HG03342 (cell line): ENCODE data around the gene BCL6B.
A peak's percentile ranks its signal among the peaks of the same experiment; 100 is the strongest.

Experiments used
- ATAC-seq: cut with Tn5 transposase; IDR thresholded peaks from one replicate; pipeline ENCODE4 v1.9.1; 2021; ENCODE audit warnings: mild to moderate bottlenecking, moderate library complexity; ENCODE audit not compliant: unreplicated experiment

Gene BCL6B

GRCh38 chr17:7005716-7006115, 17.1 kb upstream of the BCL6B start:
- no peak for ATAC-seq

DNA sequence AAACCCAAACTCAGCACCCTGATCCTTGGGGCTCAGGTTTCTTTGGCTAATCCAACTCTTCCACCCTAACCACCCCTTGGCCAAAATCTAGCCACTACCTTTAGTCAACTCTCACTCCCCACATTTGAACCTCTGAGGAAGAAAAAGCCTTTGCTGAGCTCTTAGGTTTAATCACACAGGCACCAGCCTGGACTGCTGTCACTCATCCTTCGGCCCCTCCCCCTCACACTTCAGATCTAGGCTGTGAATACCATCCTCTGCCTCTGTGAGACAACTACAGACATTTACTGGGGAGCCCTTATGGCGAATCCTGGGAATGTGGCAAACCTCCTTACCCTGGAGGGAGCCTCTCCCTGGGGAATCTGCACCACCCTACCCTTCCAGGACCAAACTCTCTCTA, 15.7 kb upstream of the BCL6B start:
- no peak for ATAC-seq

GRCh38 chr17:7010523-7010922, 12.3 kb upstream of the BCL6B start:
- ATAC-seq = no peak

GRCh38 chr17:7011415-7011814, 11.4 kb upstream of the BCL6B start:
- no peak for ATAC-seq

DNA sequence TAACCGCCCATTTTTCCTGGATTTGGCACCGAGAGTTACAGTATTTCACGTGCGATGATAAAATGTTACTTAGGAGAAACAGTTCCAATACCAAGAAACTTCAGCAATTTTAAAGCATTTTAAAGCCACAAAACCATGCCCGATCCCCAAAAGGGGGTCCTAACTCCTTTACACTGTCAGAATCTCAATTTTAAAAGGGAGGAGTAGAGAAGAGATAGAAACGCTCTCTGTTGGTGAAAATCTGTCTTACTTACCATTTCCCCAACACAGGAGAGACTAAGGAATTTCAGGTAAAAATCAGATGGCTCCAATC, 11.0 kb upstream of the BCL6B start:
- no peak for ATAC-seq

DNA sequence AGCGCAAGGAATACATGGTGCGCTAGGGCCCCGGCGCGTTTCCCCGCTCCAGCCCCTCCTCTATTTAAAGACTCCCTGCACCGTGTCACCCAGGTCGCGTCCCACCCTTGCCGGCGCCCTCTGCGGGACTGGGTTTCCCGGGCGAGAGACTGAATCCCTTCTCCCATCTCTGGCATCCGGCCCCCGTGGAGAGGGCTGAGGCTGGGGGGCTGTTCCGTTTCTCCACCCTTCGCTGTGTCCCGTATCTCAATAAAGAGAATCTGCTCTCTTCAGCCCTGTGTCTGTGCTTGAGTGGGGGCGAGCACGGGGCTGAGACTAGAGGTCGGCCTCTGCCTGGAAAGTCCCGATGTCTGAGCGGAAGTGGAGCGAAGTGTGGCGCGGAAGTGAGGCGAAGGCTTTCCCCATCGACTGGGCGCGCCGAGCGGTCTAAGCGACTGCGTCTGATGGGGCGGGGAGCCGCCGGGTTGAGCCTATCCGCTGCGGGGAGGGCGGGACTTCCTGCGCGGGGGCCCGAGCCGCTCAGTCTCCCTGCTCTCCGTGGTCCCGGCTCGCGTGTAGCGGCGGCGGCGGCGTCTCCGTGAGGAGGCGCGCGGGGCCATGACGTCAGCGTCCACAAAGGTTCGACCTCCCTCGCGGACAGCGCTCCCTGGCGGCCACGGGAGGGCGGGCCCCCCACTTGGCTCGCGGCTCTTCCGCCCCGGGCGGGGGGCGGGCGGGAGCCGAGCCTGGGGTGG, 8.4 kb upstream of the BCL6B start:
- peak; percentile 77 for ATAC-seq

DNA sequence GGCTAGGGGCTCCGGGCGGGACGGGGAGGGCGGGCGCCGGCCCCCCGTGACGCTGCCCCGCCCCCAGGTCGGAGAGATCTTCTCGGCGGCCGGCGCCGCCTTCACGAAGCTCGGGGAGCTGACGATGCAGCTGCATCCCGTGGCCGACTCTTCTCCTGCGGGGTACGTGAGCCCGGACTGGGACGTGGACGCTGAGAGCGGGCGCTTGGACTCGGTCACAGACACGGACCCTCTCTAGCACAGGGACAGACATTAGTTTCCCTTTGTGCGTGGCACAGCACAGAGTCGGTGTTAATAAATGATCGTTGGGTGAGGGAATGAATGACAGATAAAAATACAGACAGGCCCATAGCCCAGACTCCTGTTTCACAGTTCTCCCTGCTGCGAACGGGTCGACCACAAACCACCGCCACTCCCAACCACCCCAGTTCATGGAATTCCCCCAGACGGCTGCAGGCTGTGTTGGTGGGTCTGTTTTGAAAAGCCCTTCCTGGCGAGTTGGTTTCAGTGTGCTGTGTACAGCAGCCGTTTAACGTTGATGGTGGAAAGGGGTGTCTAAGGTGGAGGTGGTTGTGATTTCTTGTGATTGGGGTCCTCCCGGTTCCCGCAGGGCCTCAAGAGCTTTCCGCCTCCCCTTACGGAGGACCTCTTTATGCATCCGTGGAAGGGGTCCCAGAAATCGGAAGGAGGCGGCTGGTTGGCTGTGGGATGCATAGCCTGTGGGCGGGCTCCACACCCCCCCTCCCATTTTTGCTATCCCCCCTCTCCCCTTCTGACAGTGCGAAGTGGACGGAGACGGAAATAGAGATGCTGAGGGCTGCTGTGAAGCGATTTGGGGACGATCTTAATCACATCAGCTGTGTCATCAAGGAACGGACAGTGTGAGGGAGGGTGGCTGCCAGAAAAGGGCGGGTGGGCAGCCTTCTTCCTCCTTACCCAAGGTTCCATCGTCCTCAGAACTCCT, 7.6 kb upstream of the BCL6B start:
- peak; percentile 14 for ATAC-seq

DNA sequence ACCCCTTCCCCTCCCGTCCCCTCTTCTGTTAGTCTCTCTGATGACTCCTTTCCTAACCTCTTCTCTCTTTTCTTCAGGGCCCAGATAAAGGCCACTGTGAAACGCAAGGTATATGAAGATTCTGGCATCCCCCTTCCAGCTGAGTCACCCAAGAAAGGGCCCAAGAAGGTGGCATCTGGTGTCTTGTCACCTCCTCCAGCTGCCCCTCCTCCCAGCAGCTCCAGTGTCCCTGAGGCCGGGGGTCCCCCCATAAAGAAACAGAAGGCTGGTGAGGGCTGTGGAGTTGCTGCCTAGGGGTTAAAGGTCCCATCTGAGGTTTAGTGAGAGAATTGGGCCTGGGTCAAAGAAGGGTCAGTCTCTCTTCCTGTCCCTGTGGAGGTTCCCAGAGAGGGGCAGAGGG, 6.4 kb upstream of the BCL6B start:
- no peak for ATAC-seq

DNA sequence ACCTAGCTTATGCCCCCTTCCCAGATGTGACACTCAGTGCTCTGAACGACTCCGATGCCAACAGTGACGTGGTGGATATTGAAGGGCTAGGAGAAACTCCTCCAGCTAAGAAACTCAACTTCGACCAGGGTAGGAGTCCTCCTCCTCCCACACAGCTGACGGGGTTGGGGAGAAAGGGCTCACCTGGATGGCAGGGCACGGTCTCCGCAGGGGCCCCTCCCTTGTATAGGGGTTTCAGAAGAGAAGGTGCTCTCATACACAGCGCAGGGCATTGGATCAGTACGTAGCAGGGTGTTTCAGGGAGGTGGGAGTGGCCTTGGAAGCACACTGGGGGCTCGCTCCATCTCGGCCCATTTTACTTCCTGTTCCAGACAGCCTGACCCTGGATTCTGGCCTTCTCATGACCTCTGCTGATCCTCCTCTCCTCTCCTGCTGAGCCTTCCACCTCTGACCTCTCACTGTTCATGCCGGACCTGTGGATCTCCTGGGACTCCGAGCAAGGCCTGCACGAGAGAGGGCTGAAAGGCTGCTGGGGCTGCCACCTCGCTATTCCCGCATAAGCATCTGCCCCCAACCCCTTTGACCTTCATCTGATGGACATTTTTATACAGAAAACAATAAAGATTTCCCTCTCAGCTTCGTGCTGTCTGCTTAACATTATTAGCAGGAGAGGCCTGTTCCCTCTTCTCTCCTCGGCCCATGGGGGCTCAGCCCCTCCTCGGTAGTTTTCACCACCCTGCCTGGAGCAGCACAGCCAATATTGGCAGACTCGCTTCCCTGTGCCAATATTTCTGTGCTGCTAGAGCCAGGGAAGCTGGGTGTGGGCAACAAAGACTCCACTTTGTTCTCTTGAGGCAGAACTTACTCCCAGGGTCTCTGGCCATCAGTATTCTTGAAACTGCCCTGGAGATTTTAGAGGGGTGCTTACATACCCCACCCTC, 5.7 kb upstream of the BCL6B start:
- no peak for ATAC-seq

DNA sequence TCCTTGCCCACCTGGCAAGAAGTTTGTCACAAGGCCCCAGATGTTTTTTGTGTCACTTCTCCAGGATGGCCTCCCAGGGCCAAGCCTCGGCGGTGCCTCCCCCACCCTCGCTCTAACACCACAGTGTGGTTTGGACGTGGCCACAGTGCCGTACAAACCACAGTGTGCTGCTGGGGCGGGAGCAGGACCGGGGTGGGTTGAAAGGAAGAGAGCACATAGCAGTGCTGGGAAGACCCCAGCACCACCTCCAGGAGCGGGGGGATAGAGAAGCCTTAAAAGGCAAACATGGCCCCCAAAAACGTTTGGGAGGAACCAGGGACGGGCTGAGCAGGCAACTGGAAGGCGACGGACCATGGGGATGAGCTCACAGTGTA, 5.0 kb upstream of the BCL6B start:
- ATAC-seq = no peak

GRCh38 chr17:7018331-7018964, 4.4 kb upstream of the BCL6B start:
- no peak for ATAC-seq

DNA sequence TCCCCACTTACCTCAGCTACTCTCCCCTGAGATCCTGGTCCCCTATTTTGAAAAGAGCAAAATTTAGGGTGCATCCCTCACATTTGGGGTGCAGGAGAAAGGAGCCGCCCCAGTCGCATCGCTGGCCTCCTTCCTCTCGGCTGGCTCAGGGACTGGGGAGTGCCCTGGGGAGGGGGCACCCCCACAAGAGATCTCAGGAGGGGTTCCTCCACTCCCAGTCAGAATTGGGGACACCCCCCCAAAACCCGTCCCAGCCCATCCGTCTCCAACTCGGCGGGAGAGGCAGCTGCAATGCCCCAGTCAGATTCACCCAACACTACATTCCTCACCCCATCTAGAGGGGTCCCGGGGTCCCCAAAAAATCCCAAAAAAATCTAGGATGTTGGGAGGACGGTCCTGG, 3.5 kb upstream of the BCL6B start:
- no peak for ATAC-seq

DNA sequence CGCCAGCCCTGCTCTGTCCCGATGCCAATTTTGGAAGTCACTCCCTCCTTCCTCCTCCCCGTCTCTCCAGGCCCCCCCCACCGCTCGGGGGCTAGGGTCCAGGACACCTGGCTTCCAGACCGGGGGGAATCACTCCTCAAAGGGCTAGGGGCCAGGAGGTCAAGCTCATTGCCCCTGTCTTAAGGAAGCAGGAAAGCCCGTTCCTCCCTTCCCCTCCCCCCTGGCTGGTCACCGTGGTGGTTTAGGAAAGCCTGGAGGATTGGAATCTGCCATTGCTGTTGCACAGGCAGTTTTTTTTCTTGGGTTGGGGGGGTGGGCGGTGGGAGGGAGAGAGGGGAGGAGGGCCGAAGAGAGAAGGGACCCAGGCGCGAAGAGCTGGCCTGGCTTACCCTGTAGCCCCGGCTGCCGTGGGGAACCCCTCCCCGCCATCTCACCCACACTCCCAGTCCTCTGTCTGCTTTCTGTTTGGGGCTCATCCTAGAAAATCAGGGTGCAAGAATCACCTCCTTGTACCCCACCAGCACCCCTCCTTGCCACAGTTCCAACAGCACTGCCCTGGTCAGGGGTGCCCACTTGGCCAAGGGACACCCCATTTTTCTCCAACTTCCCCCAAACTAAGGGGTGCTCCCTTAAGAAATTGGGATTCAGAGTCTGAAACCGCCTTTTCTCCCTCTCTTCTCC, 2.9 kb upstream of the BCL6B start:
- ATAC-seq = no peak

GRCh38 chr17:7020894-7021664, 1.8 kb upstream of the BCL6B start:
- no peak for ATAC-seq

- peak; percentile 61 for ATAC-seq
Measured at GRCh38 chr17:7021993-7022778, 664 bp upstream of the BCL6B start.

- no peak for ATAC-seq
Measured at GRCh38 chr17:7023576-7024401, 939 bp downstream of the BCL6B start.

DNA sequence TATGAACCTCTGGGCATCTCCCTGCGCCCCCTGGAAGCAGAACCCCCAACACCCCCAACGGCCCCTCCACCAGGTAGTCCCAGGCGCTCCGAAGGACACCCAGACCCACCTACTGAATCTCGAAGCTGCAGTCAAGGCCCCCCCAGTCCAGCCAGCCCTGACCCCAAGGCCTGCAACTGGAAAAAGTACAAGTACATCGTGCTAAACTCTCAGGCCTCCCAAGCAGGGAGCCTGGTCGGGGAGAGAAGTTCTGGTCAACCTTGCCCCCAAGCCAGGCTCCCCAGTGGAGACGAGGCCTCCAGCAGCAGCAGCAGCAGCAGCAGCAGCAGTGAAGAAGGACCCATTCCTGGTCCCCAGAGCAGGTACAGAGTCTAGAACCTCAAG, 1.5 kb downstream of the BCL6B start:
- ATAC-seq = no peak

GRCh38 chr17:7025245-7025644, 2.4 kb downstream of the BCL6B start:
- ATAC-seq = no peak
